Measurements from ENCODE around the gene OR14A2. TPM values are rescaled to one million over a fixed set of nuclear protein-coding genes. Genes with fewer than 3 reads are reported as not detected.
"Not testable (repeated sequence)": the region's sequence is repeated elsewhere in the genome, so short reads cannot be mapped to it uniquely, and the experiment has no call there.

Gene OR14A2
- polyA plus RNA-seq (2011; rRNA removed) (not detected in 2 replicates), polyA minus RNA-seq (2011; rRNA and poly(A)+ RNA removed) (not detected in 2 replicates)

DNA sequence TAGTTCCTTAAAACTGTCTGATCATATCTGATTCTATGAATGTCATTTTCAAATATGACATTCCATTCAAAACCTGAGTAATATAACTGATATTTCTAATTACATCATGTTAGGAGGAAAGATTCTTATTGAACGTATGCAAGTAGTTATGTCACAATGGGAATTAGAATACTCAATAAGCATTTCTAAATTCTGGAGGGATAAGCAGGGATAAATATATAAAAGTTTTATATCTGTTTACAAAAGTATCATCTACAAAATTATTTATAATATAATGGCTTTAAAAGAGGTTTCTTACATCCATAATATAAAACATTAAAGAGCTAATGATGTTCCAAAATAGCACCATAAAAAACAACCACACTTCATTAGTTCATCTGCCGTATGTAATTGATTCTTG lies at the start of gene OR14A2:
Gene OR14A2 (minus strand): TSS at position 101 of the 400 bp plus-strand sequence.
- H3K27me3 ChIP-seq (ENCODE audit: control insufficient read depth, insufficient read depth, low read length): no peaks in the 10 kb centered on the region
- ChIA-PET CTCF (no interaction called here), POLR2A (no interaction called here)
- TF ChIP-seq, protein P1, sequence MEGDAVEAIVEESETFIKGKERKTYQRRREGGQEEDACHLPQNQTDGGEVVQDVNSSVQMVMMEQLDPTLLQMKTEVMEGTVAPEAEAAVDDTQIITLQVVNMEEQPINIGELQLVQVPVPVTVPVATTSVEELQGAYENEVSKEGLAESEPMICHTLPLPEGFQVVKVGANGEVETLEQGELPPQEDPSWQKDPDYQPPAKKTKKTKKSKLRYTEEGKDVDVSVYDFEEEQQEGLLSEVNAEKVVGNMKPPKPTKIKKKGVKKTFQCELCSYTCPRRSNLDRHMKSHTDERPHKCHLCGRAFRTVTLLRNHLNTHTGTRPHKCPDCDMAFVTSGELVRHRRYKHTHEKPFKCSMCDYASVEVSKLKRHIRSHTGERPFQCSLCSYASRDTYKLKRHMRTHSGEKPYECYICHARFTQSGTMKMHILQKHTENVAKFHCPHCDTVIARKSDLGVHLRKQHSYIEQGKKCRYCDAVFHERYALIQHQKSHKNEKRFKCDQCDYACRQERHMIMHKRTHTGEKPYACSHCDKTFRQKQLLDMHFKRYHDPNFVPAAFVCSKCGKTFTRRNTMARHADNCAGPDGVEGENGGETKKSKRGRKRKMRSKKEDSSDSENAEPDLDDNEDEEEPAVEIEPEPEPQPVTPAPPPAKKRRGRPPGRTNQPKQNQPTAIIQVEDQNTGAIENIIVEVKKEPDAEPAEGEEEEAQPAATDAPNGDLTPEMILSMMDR (IDR thresholded peaks at IDR 0.05; ENCODE audit: low read depth, low read length): no peak
- peaks cover 26% of the 10 kb centered on the region for H3K9me3 ChIP-seq (ENCODE audit: control insufficient read depth, insufficient read depth, low read length)
- DNase-seq (ENCODE audit: low read depth, low spot score): no peak
- no peak within 1 kb of the TSS for H3K27ac ChIP-seq (ENCODE audit: low read depth, low read length)
- H3K4me3 ChIP-seq (ENCODE audit: low read depth, low read length): no peak within 1 kb of the TSS

DNA sequence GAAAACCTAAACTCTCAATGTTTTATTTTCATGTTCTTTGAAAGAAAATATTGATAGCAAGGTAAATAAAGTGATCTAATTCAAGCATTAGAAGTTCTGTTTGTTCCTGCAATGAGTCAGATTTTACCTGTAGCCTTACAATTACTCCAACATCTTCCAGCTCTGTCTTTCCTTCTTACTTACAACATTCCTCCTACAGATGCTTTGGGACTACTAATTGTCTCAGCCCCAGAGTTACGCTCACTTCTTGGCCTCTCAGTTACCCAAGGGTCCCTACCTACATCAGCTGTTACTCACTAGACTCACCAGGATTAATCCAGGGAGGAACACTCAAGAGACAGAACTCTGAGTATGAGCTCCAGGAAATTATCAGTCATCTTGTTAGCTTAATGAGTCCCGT lies 49.6 kb upstream of the OR14A2 start:
- DNase-seq (ENCODE audit: low read depth, low spot score): no peak
- TF ChIP-seq, protein P1 (IDR thresholded peaks at IDR 0.05; ENCODE audit: low read depth, low read length): no peak
- no peaks in the 10 kb centered on the region for H3K27me3 ChIP-seq (ENCODE audit: control insufficient read depth, insufficient read depth, low read length)
- no peak overlapping the region for H3K4me3 ChIP-seq (ENCODE audit: low read depth, low read length)
- H3K9me3 ChIP-seq (ENCODE audit: control insufficient read depth, insufficient read depth, low read length): 0 out of 2 replicates have a peak, but pooled peaks cover 3% of the 10 kb centered on the region
- ChIA-PET CTCF (no interaction called here), POLR2A (no interaction called here)
- no peak overlapping the region for H3K27ac ChIP-seq (ENCODE audit: low read depth, low read length)

DNA sequence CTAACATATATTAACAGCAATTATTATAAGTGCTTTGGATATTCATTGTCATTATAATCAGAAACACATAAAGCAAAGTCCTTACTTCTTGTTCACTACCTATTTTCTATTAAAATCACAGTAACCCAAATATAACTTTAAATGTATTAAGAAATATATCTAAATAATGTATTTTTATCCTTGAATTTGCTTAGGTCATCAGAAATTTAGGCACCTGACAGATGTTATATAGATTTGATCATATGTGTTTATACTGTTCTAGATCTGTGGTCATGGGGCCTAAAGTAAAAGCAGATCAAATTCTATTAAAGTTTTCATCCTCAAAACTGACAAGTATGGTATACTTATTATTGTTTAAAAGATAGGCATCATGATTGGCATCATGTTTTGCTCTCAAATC lies 21.7 kb upstream of the OR14A2 start:
- POLR2A ChIA-PET: no interaction called here

DNA sequence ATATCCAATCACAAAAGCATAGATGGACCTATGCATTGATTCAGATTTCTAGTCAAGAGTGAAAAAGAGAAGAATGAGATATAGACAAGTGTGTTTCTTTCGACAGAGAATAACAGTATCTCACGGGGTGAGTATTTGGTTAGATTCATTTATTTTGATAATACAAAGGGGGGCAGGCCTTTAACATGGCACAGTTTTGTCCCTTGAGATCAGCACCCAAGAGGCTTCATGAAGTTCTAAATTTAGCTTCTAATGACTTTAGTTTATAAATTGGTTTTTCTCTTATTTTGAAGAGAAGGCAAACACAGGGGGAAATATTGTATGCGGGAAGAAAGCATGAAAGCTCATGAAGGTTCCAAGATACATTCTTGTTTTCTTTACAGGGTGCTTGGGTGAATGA lies 12.5 kb upstream of the OR14A2 start, which contains the start of gene OR1C1:
Gene OR1C1 (minus strand): TSS at position 101 of the 400 bp plus-strand sequence. CDS start 2,150 bp downstream, outside the sequence.
- POLR2A ChIA-PET: no interaction called here
- TF ChIP-seq, protein P1 (IDR thresholded peaks at IDR 0.05; ENCODE audit: low read depth, low read length): no peak
- H3K4me3 ChIP-seq (ENCODE audit: low read depth, low read length): no peak within 1 kb of the TSS
- peaks cover 11% of the 10 kb centered on the region; the same call in 1 of the 2 replicates for H3K9me3 ChIP-seq (ENCODE audit: control insufficient read depth, insufficient read depth, low read length)
- CTCF ChIA-PET: no interaction called here
- H3K27me3 ChIP-seq (ENCODE audit: control insufficient read depth, insufficient read depth, low read length): no peaks in the 10 kb centered on the region
- no peak for DNase-seq (ENCODE audit: low read depth, low spot score)
- H3K27ac ChIP-seq (ENCODE audit: low read depth, low read length): no peak within 1 kb of the TSS

More for the DNA sequence above, 21.7 kb upstream of the OR14A2 start:
- TF ChIP-seq, protein P1 (IDR thresholded peaks at IDR 0.05; ENCODE audit: low read depth, low read length): no peak
- DNase-seq (ENCODE audit: low read depth, low spot score): no peak
- CTCF ChIA-PET: no interaction called here
- Histone ChIP-seq H3K27ac (ENCODE audit: low read depth, low read length) (no peak overlapping the region), H3K27me3 (ENCODE audit: control insufficient read depth, insufficient read depth, low read length) (no peaks in the 10 kb centered on the region), H3K4me3 (ENCODE audit: low read depth, low read length) (no peak overlapping the region), H3K9me3 (ENCODE audit: control insufficient read depth, insufficient read depth, low read length) (peaks cover 5% of the 10 kb centered on the region)

DNA sequence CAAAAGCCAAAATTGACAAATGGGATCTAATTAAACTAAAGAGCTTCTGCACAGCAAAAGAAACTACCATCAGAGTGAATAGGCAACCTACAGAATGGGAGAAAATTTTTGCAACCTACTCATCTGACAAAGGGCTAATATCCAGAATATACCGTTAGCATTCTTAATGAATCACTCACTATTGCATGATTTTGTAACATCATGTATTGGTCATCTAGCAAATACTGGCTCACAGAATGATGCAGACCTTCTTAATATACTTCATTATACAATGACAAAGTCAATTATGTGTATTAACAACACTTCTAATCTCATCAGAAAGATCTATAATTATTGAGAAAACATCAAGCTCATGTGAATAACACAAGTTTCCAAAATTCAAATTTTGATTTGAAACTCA lies 6.4 kb upstream of the OR14A2 start:
- POLR2A ChIA-PET; CTCF ChIA-PET; DNase-seq (ENCODE audit: low read depth, low spot score); H3K27me3 ChIP-seq (ENCODE audit: control insufficient read depth, insufficient read depth, low read length); H3K27ac ChIP-seq (ENCODE audit: low read depth, low read length); H3K4me3 ChIP-seq (ENCODE audit: low read depth, low read length): not testable (repeated sequence)
- peaks cover 23% of the 10 kb centered on the region for H3K9me3 ChIP-seq (ENCODE audit: control insufficient read depth, insufficient read depth, low read length)

DNA sequence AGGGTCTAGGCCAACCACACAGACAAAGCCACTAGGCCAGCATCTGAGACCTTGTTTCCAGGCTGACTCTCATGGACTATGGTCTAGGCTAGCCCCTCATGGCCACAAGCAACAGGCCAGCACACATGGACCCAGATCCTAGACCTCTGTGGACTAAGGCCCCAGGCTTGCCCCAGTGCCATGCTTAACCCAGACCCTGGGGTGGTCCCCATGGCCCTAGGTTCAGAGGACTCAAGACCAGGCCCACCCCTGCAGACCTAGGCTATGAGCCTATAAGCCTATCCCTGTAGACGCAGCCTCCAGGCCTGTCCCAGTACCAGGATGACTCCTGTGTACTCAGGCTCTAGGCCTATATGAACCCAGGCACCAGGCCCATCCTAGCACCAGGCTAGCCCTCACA lies 1.9 kb upstream of the OR14A2 start:
- TF ChIP-seq, protein P1 (IDR thresholded peaks at IDR 0.05; ENCODE audit: low read depth, low read length): no peak
- H3K9me3 ChIP-seq (ENCODE audit: control insufficient read depth, insufficient read depth, low read length): peaks cover 23% of the 10 kb centered on the region
- no peak overlapping the region for H3K27ac ChIP-seq (ENCODE audit: low read depth, low read length)
- DNase-seq (ENCODE audit: low read depth, low spot score): no peak
- no peak overlapping the region for H3K4me3 ChIP-seq (ENCODE audit: low read depth, low read length)
- H3K27me3 ChIP-seq (ENCODE audit: control insufficient read depth, insufficient read depth, low read length): no peaks in the 10 kb centered on the region
- POLR2A ChIA-PET: no interaction called here
- CTCF ChIA-PET: no interaction called here

All from AG04450 (cell line).